ENCODE data around the gene PIP5K1B.
A peak's percentile ranks its signal among the peaks of the same experiment; 100 is the strongest.

The PIP5K1B gene

GRCh38 chr9:68798423-68798822 lies 93.4 kb downstream of the PIP5K1B start:
- Histone ChIP-seq H3K9me2 (replicated peaks; ENCODE audit: insufficient read depth, low read length) (no peaks in the 10 kb centered on the region), H3K79me2 (ENCODE audit: low read length) (peaks cover 18% of the 10 kb centered on the region), H3K36me3 (replicated peaks; ENCODE audit: insufficient read depth, low read length) (no peaks in the 10 kb centered on the region), H4K20me1 (ENCODE audit: insufficient read depth, low read length) (no peaks in the 10 kb centered on the region), H3K27me3 (replicated peaks; ENCODE audit: insufficient read depth, low read length) (no peaks in the 10 kb centered on the region), H3K4me2 (ENCODE audit: low read depth, low read length) (no peak overlapping the region), H3K9me3 (replicated peaks; ENCODE audit: insufficient read depth, low read length) (no peaks in the 10 kb centered on the region), H3F3A (ENCODE audit: insufficient read depth, low read length) (peaks cover 10% of the 10 kb centered on the region), H3K9ac (ENCODE audit: low read length) (no peak overlapping the region), H3K4me1 (ENCODE audit: low read length) (peaks cover 24% of the 10 kb centered on the region), H3K4me3 (ENCODE audit: low read length) (no peak overlapping the region), H3K27ac (ENCODE audit: low read length) (no peak overlapping the region), H2AFZ (ENCODE audit: low read length) (no peak overlapping the region)
- TF ChIP-seq EZH2phosphoT487 (IDR thresholded peaks at IDR 0.05; ENCODE audit: low read length) (no peak), EZH2 (optimal IDR thresholded peaks at IDR 0.05; ENCODE audit: low read depth, low read length) (no peak)
- no peak for DNase-seq

- H3K27ac ChIP-seq (ENCODE audit: low read length) = no peak overlapping the region
- H3K9ac ChIP-seq (ENCODE audit: low read length) = no peak overlapping the region
- H3K9me3 ChIP-seq (replicated peaks; ENCODE audit: insufficient read depth, low read length) = no peaks in the 10 kb centered on the region
- H3K79me2 ChIP-seq (ENCODE audit: low read length) = peaks cover 17% of the 10 kb centered on the region; the same call in 1 of the 2 replicates
- TF ChIP-seq EZH2 (optimal IDR thresholded peaks at IDR 0.05; ENCODE audit: low read depth, low read length) (no peak), EZH2phosphoT487 (IDR thresholded peaks at IDR 0.05; ENCODE audit: low read length) (no peak), CTCF (IDR thresholded peaks at IDR 0.05; ENCODE audit: low read length) (no peak)
- H3K4me3 ChIP-seq (ENCODE audit: low read length) = no peak overlapping the region
- H3K4me1 ChIP-seq (ENCODE audit: low read length) = peaks cover 37% of the 10 kb centered on the region
- peaks cover 10% of the 10 kb centered on the region for H3F3A ChIP-seq (ENCODE audit: insufficient read depth, low read length)
- no peak for DNase-seq
- H3K9me2 ChIP-seq (replicated peaks; ENCODE audit: insufficient read depth, low read length) = no peaks in the 10 kb centered on the region
- no peak overlapping the region for H2AFZ ChIP-seq (ENCODE audit: low read length)
- H3K4me2 ChIP-seq (ENCODE audit: low read depth, low read length) = no peak overlapping the region
- H4K20me1 ChIP-seq (ENCODE audit: insufficient read depth, low read length) = no peaks in the 10 kb centered on the region
- no peaks in the 10 kb centered on the region for H3K27me3 ChIP-seq (replicated peaks; ENCODE audit: insufficient read depth, low read length)
- no peaks in the 10 kb centered on the region for H3K36me3 ChIP-seq (replicated peaks; ENCODE audit: insufficient read depth, low read length)
Measured at GRCh38 chr9:68800836-68801235, 95.8 kb downstream of the PIP5K1B start.

- peak overlapping the region; percentile 54 for H2AFZ ChIP-seq (ENCODE audit: low read length)
- no peaks in the 10 kb centered on the region for H3K27me3 ChIP-seq (replicated peaks; ENCODE audit: insufficient read depth, low read length)
- no peaks in the 10 kb centered on the region for H3K36me3 ChIP-seq (replicated peaks; ENCODE audit: insufficient read depth, low read length)
- peaks cover 47% of the 10 kb centered on the region for H3K4me1 ChIP-seq (ENCODE audit: low read length)
- peak; percentile 94 for DNase-seq
- H3K4me3 ChIP-seq (ENCODE audit: low read length) = peak overlapping the region; percentile 38
- H3K9me3 ChIP-seq (replicated peaks; ENCODE audit: insufficient read depth, low read length) = no peaks in the 10 kb centered on the region
- peaks cover 10% of the 10 kb centered on the region for H3F3A ChIP-seq (ENCODE audit: insufficient read depth, low read length)
- H3K4me2 ChIP-seq (ENCODE audit: low read depth, low read length) = peak overlapping the region; percentile 67
- no peak overlapping the region; the same call in 1 of the 2 replicates for H3K9ac ChIP-seq (ENCODE audit: low read length)
- TF ChIP-seq CTCF (IDR thresholded peaks at IDR 0.05; ENCODE audit: low read length) = no peak
- TF ChIP-seq EZH2phosphoT487 (IDR thresholded peaks at IDR 0.05; ENCODE audit: low read length) = no peak
- no peak for TF ChIP-seq EZH2 (optimal IDR thresholded peaks at IDR 0.05; ENCODE audit: low read depth, low read length)
- no peaks in the 10 kb centered on the region for H3K9me2 ChIP-seq (replicated peaks; ENCODE audit: insufficient read depth, low read length)
- H4K20me1 ChIP-seq (ENCODE audit: insufficient read depth, low read length) = no peaks in the 10 kb centered on the region
- H3K79me2 ChIP-seq (ENCODE audit: low read length) = peaks cover 17% of the 10 kb centered on the region; the same call in 1 of the 2 replicates
- peak overlapping the region; percentile 50; the same call in 1 of the 2 replicates for H3K27ac ChIP-seq (ENCODE audit: low read length)
Measured at GRCh38 chr9:68802525-68803015, 97.5 kb downstream of the PIP5K1B start.

Data from MM.1S (cell line).